Erythroblast (primary cell): Measurements from ENCODE around the gene PTPRM.

Source experiments
- DNase-seq, 2 experiments: peaks; one replicate each; lab custom pipeline; 2025; lab: John Stamatoyannopoulos, UW
- GATA1 ChIP-seq: IDR thresholded peaks from 2 replicates; pipeline ENCODE4 v1.6.1; 2011; ENCODE audit warnings: low read depth, mild to moderate bottlenecking, control low read depth, low read length, moderate library complexity
- POLR2A ChIP-seq: IDR thresholded peaks from 2 replicates; pipeline ENCODE4 v1.6.1; 2011; ENCODE audit warnings: mild to moderate bottlenecking, low read length

The PTPRM gene

GRCh38 chr18:8264116-8264515 lies 697.0 kb downstream of the PTPRM start:
- no peak for DNase-seq
- TF ChIP-seq GATA1: no peak
- TF ChIP-seq POLR2A: no peak

DNA sequence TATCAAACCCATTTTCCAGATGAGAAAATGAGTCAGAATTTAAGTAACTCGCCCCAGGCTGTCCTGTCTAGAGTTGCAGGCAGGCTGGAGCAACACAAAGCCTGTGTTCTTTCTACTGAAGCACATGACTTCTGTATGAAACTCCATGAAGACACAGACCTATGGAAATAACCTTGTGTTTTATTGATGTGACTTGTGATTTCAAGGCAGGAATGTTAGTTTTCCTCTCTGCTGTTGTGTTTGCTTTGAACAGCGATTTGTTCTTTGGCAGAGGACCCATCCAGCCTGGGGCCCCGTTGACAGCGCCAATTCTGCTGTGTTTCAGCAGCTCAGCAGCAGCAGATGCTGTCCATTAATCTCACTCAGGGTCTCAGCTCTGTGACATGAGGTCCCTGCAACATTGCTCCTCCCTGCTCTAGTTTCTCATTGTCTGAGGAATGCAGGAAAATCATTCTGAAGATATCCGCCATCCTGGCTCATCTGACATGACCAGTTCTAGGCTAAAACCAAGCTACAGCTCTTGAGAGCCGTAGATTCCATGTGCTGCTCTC lies 697.8 kb downstream of the PTPRM start:
- TF ChIP-seq POLR2A (no peak), GATA1 (no peak)
- no peak for DNase-seq

- DNase-seq: no peak
- TF ChIP-seq GATA1 (no peak), POLR2A (no peak)
Observed at GRCh38 chr18:8272254-8272653, 705.1 kb downstream of the PTPRM start.

DNA sequence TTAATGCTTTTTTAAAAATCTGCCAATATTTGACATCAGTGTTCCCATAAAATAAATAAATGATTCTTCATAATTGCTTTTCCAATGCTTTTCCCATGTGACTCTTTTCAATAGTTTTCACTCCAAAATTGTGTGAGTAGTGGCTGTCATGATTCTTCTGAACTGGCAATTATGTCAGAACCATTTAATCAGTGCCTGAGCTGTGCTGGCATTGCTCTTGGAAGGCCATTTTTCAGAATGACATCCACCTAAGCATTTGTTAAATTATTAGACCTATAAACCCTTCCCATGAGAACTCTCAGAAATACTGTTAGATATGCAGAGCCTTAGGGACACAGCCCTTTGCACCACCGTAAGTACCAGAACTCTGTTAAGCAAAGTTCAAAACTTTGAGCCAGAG lies 707.3 kb downstream of the PTPRM start:
- no peak for TF ChIP-seq GATA1
- TF ChIP-seq POLR2A: no peak
- DNase-seq: no peak

DNA sequence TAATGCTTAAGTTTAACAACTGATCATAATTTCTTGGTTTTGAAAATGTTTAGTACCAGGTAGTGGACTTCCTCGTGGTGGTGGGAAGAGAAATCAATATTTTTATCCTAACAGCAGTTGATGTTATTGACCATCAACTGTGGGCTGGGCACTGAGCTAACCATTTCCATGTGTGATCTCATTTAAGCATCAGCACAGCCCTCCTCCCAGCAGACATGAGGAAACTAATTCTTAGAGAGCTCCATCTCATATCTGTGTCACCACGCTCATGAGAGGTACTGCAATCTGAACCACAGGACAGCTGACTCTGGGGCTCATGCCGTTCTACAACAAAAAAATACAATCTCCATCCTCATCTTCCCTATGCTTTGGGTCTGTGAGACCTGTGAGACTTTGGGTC lies 709.3 kb downstream of the PTPRM start:
- TF ChIP-seq POLR2A: no peak
- TF ChIP-seq GATA1: no peak
- no peak for DNase-seq

DNA sequence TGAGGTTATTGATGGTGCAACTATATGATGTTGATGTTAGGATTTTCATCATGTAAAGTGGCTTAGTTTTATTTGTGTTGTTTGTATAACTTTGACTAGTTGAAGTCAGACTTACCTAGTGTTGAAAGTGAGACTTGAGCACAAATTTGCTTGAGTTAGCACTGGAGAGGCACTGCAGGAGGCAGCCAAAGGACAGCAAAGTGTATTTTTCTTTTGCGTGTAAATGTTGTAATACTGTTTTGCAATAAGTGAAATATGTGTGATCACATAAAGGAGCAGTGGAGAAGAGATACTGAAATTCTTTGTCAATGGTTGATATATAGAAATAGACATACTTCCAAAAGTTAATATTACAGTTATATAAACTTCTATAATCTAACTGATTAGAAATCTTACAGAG lies 710.2 kb downstream of the PTPRM start:
- DNase-seq: no peak
- no peak for TF ChIP-seq GATA1
- no peak for TF ChIP-seq POLR2A

GRCh38 chr18:8279346-8279745 lies 712.2 kb downstream of the PTPRM start:
- TF ChIP-seq GATA1 (no peak), POLR2A (no peak)
- no peak for DNase-seq

DNA sequence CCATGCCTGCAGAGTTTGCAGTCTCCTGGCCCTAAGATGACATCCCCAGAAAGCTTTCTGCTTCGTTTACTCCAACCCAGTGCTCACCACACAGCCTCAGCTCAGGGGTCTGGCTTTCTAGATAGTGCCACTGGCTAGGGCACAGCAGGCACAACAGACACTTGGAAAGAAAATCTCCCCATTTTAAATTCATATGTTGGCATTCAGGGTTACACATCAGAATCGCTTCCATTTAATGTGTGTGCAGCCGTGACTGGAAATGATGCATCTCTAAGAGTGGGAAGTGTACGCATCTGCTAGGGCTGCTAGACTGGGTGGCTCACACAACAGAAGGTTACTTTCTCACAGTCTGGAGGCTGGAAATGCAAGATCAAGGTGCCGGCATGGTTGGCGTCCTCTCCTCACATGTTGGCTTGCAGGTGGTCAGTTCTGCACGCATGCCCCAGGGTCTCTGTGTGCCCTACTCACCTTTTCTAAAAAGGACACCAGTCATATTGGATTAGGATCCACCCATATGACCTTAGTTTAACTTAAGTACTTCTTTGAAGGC lies 712.7 kb downstream of the PTPRM start:
- no peak for TF ChIP-seq GATA1

GRCh38 chr18:8283891-8284585 lies 716.9 kb downstream of the PTPRM start:
- TF ChIP-seq GATA1 (no peak), POLR2A (no peak)

More for the DNA sequence above, 712.7 kb downstream of the PTPRM start:
- DNase-seq: no peak

GRCh38 chr18:8286303-8286702 lies 719.2 kb downstream of the PTPRM start:
- no peak for DNase-seq
- TF ChIP-seq POLR2A (no peak), GATA1 (no peak)

More at GRCh38 chr18:8283891-8284585, 716.9 kb downstream of the PTPRM start:
- no peak for DNase-seq

DNA sequence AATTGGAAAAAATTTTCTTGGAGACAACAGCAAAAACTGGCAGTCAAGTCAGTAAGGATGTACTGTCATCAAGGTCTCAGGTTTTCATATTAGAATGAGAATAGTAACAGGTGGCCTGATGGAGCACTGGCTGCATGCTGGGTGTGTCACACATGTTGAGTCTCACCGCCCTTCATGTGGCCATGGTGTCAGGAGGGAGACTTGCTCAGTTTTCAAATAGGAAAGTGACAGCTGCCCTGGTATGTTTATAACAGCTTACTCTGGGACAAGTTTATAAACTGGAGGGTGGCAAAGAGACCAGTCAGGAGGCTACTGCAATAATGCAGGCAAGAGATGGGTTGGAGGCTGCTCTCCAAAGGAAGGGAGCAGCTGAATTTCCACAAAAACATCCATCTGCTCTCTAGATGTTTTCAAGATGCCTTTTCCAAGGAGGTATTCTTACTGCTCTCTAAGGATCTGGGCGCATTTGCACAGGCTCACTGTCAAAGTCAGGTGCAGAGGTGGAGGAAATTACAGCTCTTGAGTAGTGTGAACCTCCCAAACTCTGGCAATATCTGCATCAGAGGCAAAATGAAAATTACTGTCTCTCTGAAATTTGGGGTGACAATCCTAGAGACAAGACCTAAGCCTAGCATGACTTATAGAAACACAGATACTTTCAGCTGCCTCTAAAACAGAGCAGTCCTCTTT lies 720.2 kb downstream of the PTPRM start:
- no peak for TF ChIP-seq GATA1
- TF ChIP-seq POLR2A: no peak
- no peak for DNase-seq

DNA sequence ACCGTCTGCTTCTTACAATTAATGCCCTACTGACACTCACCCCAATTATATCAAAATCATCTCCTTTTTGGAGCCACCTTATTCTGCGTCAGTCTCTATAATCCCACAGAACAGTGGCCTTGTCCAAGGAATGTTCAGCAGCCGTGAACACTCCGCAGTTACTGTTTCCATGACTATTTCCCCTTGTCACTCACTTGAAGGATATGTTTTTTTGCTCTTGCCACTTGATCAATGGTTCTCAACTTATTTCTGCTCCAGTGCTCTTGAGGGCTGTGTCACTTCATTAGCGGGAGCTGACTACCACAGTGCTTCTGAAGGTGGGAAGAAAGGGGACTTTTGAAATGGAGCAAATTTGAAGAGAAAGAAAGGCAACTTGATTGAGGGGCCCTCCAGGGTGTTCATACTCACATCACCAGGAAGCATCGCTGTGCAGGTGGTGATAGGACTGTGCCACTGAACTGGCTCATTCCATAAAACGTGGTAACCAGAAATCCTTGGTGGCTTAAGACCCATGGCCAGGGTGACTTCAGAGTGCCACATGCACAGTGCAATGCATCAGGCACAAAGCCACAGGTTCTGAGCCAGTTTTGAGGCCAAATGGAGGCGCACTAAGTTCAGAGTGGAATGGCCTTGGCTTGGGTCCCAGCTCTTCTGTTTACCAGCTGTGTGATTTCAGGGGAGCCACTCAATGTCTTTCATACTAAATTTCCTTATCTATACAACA lies 721.5 kb downstream of the PTPRM start:
- no peak for TF ChIP-seq GATA1
- TF ChIP-seq POLR2A: no peak

DNA sequence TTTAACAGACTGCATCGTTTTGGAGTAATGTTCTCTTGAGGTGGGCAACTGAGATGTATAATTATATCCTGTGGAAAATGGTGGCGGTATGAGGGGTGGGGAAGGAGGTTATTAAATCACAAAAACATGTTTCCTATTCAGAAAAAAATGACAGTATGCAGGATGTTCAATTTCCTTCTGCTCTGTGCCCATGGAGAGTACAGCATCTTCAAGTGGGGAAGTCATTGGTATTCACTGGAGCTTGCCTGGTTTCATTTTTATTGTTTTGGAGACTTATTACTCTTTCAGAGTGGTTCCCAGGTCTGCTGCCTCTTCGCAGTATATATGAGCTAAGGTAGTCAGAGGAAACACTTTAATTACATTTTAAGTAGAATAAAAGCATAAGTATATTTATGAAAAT lies 723.3 kb downstream of the PTPRM start:
- DNase-seq: no peak
- TF ChIP-seq POLR2A (no peak), GATA1 (no peak)

More for the DNA sequence above, 721.5 kb downstream of the PTPRM start:
- no peak for DNase-seq

DNA sequence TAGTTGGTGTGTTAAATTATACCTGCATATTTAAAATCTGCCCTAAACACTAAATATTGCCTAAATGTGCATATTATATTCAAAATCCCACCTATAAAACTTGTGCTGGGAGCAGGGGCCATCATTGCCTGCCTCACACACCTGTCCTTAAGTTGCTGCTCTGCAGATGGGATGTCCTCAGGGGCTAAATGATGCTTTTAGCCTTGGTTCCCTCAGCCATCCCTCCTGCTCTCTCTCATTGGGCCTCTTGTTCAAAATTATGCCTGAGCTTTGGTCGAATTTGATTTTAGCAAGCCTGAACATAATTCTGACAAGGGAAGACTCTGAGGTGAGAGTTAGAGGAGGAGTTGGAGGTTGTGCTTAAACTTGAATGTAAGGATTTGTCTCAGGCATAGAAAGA lies 723.8 kb downstream of the PTPRM start:
- DNase-seq: no peak
- TF ChIP-seq GATA1 (no peak), POLR2A (no peak)
